HG03103 (cell line): ENCODE results near the gene NEUROD6.

Experiments used
- ATAC-seq: cut with Tn5 transposase; IDR thresholded peaks from one replicate; pipeline ENCODE4 v1.9.1; 2021; ENCODE audit warnings: low read depth; ENCODE audit not compliant: unreplicated experiment

NEUROD6 gene

GRCh38 chr7:31340603-31341002 is at the start of gene NEUROD6:
TSS of gene NEUROD6 (minus strand) at chr7:31340726. CDS start at chr7:31339268, 1,458 bp downstream.
- ATAC-seq = no peak

GRCh38 chr7:31384466-31384865 is 43.9 kb upstream of the NEUROD6 start:
- ATAC-seq = no peak

DNA sequence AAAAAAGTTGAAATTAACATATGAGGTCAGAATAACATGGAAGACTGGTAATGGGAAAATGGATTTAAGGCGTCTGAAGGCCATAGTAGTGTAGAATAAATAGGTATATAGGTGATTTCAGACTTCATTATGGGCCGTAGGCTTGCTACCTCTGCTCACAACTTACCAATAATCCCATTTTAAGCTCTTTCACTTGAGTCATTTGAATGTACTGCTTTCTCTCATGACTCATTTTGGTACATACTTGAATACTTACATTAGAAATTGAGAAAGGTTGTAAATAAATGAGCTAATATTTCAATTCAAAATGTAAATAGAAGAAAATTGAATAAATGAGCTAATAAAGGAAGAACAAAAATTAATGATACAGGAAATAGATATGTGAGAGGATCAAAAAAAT is 42.2 kb upstream of the NEUROD6 start:
- no peak for ATAC-seq

- ATAC-seq = peak; percentile 79
Observed at GRCh38 chr7:31373337-31374289, 33.1 kb upstream of the NEUROD6 start.

GRCh38 chr7:31372231-31372959 is 31.9 kb upstream of the NEUROD6 start:
- ATAC-seq = no peak

GRCh38 chr7:31371621-31372020 is 31.1 kb upstream of the NEUROD6 start:
- no peak for ATAC-seq

DNA sequence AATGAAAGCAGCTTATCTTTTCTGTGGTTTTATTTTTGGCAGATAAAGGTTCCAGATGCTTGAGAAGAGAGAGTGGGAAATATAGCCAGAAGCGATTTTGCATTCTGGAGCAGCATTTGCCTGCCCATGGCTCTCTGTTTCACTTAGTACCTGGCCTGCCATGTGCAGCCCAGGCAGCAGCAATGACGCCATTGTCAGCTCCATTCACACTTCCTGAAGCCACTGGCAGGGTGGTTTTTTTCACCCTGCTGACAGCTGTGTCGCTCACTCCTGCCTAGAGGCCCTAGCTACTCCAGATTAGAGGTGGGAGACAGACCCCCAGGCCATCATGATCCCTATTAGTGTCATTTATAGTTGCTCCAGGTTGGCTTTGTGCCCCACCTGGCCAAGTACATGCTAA is 30.1 kb upstream of the NEUROD6 start:
- no peak for ATAC-seq

DNA sequence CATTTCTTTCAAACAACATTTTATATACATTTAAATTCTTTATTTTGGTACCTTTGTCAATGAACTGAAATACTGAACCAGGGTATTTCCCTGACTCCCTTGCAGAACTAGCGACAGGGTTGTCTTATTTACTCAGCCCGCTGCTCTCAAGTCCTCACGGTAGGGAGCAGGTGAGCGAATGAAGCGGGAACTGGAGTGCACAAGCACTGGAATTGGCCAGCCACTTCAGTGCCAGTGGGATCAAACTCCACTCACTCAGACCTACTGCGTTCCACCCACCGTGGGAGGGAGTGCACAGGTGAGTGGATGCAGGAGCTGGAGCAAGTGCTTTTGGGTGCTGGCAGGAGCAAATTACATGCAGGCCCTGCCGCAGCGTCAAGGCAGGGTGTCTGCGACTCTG is 28.1 kb upstream of the NEUROD6 start:
- ATAC-seq = no peak

DNA sequence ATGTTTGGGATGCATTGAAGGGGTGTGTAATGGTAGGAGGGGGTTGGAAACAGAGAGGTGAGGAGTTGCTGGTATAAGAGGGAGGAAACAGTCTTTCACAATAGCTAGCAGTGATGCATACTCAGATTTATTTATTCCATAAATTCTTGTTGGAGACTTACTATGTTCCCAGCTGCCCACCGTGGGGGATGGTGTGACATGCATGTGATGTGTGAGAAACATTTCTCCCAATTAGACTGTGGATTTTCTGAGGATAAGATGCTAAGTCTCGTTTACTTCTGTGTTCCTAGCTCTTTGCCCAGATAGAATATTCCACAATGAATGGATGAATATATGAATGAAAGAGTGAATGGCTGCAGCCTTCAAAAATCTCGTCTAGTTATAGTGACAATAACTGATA is 23.0 kb upstream of the NEUROD6 start:
- ATAC-seq = no peak

DNA sequence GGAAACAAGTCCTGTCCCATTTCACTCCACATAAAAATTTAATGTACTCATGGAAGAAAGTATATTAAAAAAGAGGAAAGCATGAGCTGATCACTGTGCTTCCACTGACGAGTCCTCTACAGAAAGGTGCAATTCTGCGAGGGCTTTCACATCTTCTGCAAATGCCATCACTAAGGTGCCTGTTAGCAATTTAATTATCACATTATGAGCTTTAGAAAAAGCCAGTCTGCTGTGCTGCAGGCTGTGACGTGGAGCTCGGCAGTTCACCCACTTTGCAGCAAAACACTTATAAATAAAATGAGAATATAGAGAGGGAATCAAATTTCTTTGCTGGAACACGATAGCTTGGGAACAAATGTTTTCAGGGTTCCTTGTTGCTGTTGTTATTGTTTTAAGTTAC is 22.5 kb upstream of the NEUROD6 start:
- no peak for ATAC-seq

DNA sequence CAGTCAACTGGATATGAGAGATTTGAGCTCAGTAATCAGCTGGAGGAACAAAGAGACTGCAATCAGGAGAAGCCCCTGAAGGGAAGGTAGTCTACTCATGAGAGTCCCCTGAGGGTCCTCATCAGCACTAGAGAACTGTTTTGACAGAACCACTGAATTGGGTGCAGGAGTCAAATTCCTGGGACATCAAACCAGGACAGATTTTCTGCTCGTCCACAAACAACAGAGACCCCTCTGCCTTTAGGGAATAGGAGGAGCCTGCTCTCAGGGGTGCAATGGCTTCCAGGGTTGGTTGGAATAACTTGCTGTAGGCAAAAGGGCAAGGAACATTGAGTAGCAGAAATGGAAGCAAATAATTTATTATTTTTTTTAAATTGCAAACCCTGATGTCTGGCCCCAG is 21.9 kb upstream of the NEUROD6 start:
- no peak for ATAC-seq

- no peak for ATAC-seq
Observed at GRCh38 chr7:31358467-31358866, 17.9 kb upstream of the NEUROD6 start.

DNA sequence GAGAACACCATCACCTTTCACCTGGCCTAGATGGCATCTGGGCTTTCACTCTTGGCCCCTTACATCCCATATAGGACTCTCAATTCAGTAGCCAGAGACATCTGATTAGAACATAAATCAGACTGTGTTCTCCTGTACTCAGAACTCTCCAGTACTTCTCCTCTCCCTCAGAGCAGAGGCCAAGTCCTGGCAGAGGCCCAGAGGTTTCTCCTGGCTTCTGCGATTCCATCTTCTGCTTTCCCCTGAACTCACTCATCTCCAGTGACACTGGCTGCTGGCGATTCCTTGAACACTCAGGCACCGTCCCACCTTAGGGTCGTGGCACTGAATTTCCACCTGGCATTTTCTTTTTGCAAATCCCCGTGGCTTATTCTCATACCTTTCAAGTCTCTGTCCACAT is 4.9 kb upstream of the NEUROD6 start:
- no peak for ATAC-seq

- ATAC-seq = no peak
Observed at GRCh38 chr7:31343516-31344305, 3.2 kb upstream of the NEUROD6 start.

DNA sequence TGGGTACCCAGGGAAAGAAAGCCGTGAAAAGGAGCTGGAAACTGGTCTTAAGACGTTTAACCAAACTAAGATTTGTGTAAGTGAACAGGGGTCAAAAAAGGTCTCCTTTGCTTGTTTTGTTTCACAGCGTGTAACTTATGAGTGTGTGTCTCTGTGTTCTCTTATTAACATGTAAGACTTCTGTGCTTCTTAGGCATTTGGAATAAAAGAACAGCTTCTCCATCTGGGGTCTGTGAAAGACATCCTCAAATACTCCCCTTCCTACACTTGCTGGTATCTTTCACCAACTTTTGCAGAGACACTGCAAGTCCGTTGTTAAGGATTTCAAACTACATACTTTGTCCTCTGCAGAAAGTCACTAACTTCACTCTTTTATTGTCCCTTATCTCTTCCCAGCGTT is 615 bp upstream of the NEUROD6 start:
- ATAC-seq = no peak

DNA sequence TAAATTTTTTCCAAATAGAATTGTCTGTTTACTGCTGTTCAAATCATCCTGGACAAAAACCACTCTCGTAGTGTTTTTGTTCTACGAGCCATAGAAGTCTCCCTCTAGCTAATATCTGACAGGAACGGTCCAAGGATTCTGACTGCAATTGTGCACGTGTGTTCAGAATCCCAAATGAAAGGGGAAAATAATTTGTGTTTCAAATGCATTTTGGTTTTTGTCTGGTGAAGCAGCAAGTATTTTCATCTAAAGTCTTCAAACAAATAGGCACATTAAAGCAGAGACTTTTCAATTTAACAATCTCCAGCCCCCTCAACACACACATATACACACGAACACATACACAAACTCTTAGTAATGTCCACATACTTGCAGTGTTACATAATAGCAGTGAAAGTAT is 475 bp downstream of the NEUROD6 start:
- no peak for ATAC-seq

DNA sequence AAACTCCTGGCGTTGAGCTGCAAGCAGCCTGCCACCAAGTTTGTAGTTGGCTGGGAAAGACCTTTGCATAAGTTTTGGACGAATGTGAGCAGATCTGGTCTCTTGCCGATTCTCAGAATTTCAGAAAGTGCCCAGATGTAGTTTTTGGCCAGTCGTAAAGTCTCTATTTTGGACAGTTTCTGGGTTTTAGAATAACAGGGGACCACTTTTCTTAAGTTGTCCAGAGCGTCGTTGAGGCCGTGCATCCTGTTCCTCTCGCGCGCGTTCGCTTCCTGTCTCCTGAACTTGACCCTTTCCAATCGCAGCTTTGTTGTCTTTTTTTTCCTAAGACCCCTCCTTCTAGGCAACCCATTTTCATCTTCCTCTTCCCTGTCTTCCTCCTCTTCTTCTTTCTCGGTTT is 1.8 kb downstream of the NEUROD6 start:
- ATAC-seq = no peak

DNA sequence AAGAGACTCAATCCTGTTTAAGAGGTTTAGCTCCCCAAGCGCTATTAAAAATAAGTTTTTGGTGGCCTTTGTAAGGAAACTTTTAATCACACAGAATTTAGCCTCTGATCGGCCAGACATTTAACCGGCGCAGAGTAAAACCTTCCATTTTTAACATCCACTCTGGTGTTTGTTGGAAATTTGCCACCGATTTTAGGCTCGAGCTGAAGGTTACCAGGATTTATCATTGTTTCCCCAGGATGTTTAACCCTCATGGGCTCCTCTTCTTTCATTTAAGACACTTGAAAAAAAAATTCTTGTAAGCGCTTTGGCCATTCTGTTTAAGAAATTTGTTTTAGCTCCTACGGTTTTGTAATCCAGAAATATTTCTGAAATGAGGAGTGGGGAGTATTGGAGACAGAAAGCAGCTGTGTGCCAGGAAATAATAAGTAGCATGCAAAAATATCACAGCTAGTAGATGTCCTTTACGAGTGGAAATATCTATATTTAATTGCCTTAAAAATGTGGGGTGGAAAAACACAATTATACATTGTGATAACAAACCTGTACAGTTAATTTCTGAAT is 3.4 kb downstream of the NEUROD6 start:
- ATAC-seq = no peak

DNA sequence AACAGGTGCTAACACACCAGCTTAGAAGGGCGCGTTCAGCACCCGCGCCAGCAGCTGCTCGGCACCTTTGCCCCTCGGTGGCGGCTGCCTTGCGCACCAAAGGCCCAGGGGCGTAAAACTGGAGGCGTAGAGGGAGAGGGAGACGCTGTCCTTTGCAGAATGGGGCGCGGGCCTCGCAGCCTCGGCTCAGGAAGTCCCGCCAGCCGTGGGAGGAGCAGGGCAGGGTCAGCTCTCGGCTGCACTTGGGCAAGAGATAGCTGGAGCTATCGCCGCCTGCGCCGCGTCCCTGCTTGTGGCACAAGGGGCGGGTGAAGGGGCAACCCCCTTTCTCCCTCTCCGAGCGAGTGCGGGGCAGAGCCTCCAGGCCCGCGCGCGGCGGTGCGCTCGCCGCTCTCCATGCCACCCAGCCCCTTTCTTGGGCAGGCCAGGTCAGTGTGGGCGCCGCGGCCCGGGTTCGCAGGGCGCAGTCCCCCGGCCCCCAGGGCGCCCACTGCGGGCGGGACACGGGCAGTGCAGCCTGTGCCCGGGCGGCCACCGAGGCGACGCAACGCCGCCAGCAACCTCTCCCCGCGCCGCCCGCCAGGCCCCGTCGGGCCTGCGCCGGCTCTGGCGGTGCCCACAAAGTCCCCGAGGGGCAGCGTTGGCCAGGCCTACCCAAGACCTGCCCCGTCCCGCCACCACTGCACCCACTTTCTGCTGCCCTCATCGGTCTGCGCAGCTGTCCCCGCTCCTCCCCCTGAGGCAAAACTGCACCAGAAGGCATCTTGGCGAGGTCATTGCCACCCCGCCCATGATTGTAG is 4.1 kb downstream of the NEUROD6 start:
- ATAC-seq = no peak

GRCh38 chr7:31335884-31336201 is 4.7 kb downstream of the NEUROD6 start:
- no peak for ATAC-seq
